ENCODE data around the gene WDR19. TPM values are rescaled to one million over a fixed set of nuclear protein-coding genes. Genes with fewer than 3 reads are reported as not detected.

WDR19 gene
- total RNA-seq, 1 donor from 2014 or later: 28.3 TPM

DNA sequence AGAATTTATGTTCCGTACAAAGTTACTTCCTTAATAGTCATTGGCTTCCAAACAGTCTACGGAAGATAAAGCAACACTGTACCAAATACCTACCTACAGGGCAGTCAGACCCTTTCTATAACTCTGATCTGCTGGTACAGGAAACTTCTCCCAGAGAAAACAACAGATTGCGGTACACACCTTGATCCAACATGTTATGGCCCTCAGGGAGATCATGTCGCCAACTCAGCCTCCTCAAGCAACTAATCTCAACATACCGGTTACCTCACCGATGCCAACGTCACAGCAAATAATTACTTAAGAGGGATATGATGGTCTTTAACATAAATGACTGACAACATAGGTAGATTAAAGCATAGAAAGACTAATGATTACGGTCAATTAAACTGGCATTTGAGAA, 113.5 kb downstream of the WDR19 start:
- no peak for DNase-seq (ENCODE audit: low spot score in 2 of 2)
- Histone ChIP-seq H3K9me3 (no peaks in the 10 kb centered on the region), H3K27ac (no peak overlapping the region), H3K4me1 (no peaks in the 10 kb centered on the region), H3K36me3 (peaks cover 37 to 70% of the 10 kb centered on the region in 2 donors), H3K4me3 (no peak overlapping the region), H3K27me3 (no peaks in the 10 kb centered on the region)
- no peak for TF ChIP-seq CTCF (IDR thresholded peaks at IDR 0.05)
- intact Hi-C loops (cut with DNase I): no loop called here

GRCh38 chr4:39302901-39303300, 120.6 kb downstream of the WDR19 start:
- no peak for TF ChIP-seq CTCF (IDR thresholded peaks at IDR 0.05)
- H3K27ac ChIP-seq: no peak overlapping the region
- H3K27me3 ChIP-seq: no peaks in the 10 kb centered on the region
- peaks cover 33 to 73% of the 10 kb centered on the region in 2 donors for H3K36me3 ChIP-seq
- H3K9me3 ChIP-seq: no peaks in the 10 kb centered on the region
- intact Hi-C loops (cut with DNase I): no loop called here
- no peak overlapping the region for H3K4me3 ChIP-seq
- H3K4me1 ChIP-seq: no peaks in the 10 kb centered on the region
- DNase-seq (ENCODE audit: low spot score in 2 of 2): no peak

GRCh38 chr4:39303871-39304270, 121.5 kb downstream of the WDR19 start:
- H3K27ac ChIP-seq: no peak overlapping the region

DNA sequence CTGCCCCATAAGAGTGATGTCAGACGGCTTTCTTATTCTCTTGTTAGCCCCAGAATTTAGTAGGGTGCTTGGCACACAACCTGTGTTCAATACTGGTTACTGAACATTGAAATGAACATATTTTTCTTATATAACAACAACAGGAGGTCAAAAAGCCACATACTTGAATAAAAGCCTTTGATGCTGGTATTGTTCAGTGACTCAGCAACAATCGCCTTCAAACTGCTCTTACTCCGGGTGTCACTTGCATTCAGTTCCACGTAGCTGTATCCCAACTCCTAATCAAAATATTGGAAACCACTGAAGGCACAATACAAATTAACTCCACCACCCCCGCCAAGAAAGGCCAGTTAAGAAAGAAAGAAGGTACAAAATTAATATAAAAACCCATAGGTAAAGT, 122.3 kb downstream of the WDR19 start:
- no peaks in the 10 kb centered on the region for H3K9me3 ChIP-seq
- H3K27me3 ChIP-seq: no peaks in the 10 kb centered on the region
- H3K4me3 ChIP-seq: no peak overlapping the region
- intact Hi-C loops (cut with DNase I): no loop called here
- H3K36me3 ChIP-seq: peaks cover 24 to 58% of the 10 kb centered on the region in 2 donors
- H3K27ac ChIP-seq: no peak overlapping the region
- H3K4me1 ChIP-seq: no peaks in the 10 kb centered on the region
- no peak for DNase-seq (ENCODE audit: low spot score in 2 of 2)
- TF ChIP-seq CTCF (IDR thresholded peaks at IDR 0.05): no peak

More at GRCh38 chr4:39303871-39304270, 121.5 kb downstream of the WDR19 start:
- DNase-seq (ENCODE audit: low spot score in 2 of 2): no peak
- H3K4me3 ChIP-seq: no peak overlapping the region
- H3K9me3 ChIP-seq: no peaks in the 10 kb centered on the region
- no peak for TF ChIP-seq CTCF (IDR thresholded peaks at IDR 0.05)
- H3K4me1 ChIP-seq: no peaks in the 10 kb centered on the region
- intact Hi-C loops (cut with DNase I): no loop called here
- H3K36me3 ChIP-seq: peaks cover 32 to 66% of the 10 kb centered on the region in 2 donors
- no peaks in the 10 kb centered on the region for H3K27me3 ChIP-seq

DNA sequence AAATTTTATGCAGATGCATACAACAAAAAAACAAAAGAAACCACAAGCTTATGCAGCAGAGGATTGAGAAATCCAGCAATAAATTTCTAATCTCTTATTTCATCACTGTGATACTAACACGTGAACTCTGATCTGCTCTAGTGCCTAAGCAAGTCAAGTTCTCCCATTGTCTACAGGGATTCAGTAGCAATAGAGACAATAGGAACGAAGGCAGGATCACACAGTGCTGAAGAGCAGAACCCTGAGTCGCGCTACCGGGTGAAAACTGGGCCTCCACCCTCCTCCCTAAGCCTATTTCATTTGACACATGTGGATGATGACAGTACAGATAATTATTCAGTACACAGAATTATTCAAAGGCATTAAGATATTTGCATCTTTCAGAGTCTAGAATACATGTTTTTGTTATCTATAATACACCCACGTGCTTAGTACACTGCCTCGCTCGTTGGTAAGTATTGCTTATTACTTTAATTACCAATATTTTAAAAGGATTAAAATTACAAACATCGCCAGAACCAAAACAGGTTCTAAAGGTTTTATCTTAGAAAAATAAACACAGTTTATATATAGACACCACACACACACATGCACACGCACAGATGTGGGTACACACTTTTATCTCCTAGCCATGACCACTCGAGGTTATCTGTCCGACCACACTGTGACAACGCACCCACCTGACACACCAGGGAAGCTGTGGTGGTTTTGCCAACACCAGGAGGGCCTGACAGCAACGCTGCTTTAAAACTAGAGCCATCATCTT, 123.8 kb downstream of the WDR19 start:
- Histone ChIP-seq H3K4me1 (no peaks in the 10 kb centered on the region), H3K9me3 (no peaks in the 10 kb centered on the region), H3K36me3 (peaks cover 21 to 56% of the 10 kb centered on the region in 2 donors), H3K27ac (no peak overlapping the region), H3K4me3 (no peak overlapping the region), H3K27me3 (no peaks in the 10 kb centered on the region)
- no peak for TF ChIP-seq CTCF (IDR thresholded peaks at IDR 0.05)
- intact Hi-C loops (cut with DNase I): no loop called here
- no peak for DNase-seq (ENCODE audit: low spot score in 2 of 2)

Measured in ascending aorta (tissue), 2 donors.